ENCODE results near the gene B3GAT1. TPM values are rescaled to one million over a fixed set of nuclear protein-coding genes. Genes with fewer than 3 reads are reported as not detected.

The B3GAT1 gene
- total and polyA plus RNA-seq, 2 of the 13 experiments (the other 11 are each of a cell fraction or from before 2014, with no cell fraction given) = not detected

DNA sequence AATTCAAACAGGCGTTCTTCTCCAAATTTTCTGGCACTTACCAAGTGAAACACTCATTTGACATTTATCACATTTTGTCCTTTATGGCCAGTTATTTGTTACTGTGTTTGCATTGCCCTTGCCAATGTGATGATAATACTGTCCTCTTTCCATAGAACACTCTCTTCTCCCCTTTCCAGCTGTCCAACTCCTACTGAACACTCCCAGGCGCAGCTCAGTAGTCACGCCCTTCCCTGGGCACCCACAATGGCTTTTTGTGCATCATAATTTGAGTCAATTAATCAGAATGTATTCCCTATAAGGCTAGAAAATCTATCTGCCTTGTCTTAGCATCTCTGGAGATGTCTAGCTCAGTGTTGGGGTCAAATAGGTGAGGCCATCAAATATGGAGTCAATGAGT, 21.2 kb upstream of the B3GAT1 start (continued):
- TF ChIP-seq ZBTB20 (CRISPR knock-in tag; IDR thresholded peaks at IDR 0.05; ENCODE audit: borderline replicate concordance, low read depth) (no peak), MEIS1 (CRISPR knock-in tag; IDR thresholded peaks at IDR 0.05; ENCODE audit: borderline replicate concordance) (no peak), HOXD1 (CRISPR knock-in tag; IDR thresholded peaks at IDR 0.05) (no peak), KDM6A (CRISPR knock-in tag; IDR thresholded peaks at IDR 0.05; ENCODE audit: low read depth) (no peak), RBFOX2 (IDR thresholded peaks at IDR 0.05; ENCODE audit: low read depth, low read length) (no peak)
- TF ChIP-seq, protein P1, sequence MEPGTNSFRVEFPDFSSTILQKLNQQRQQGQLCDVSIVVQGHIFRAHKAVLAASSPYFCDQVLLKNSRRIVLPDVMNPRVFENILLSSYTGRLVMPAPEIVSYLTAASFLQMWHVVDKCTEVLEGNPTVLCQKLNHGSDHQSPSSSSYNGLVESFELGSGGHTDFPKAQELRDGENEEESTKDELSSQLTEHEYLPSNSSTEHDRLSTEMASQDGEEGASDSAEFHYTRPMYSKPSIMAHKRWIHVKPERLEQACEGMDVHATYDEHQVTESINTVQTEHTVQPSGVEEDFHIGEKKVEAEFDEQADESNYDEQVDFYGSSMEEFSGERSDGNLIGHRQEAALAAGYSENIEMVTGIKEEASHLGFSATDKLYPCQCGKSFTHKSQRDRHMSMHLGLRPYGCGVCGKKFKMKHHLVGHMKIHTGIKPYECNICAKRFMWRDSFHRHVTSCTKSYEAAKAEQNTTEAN (CRISPR knock-in tag; conservative IDR thresholded peaks at IDR 0.05) = no peak
- TF ChIP-seq, protein P2, sequence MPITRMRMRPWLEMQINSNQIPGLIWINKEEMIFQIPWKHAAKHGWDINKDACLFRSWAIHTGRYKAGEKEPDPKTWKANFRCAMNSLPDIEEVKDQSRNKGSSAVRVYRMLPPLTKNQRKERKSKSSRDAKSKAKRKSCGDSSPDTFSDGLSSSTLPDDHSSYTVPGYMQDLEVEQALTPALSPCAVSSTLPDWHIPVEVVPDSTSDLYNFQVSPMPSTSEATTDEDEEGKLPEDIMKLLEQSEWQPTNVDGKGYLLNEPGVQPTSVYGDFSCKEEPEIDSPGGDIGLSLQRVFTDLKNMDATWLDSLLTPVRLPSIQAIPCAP (CRISPR knock-in tag; IDR thresholded peaks at IDR 0.05; ENCODE audit: low read depth) = no peak
- TF ChIP-seq, protein P3, sequence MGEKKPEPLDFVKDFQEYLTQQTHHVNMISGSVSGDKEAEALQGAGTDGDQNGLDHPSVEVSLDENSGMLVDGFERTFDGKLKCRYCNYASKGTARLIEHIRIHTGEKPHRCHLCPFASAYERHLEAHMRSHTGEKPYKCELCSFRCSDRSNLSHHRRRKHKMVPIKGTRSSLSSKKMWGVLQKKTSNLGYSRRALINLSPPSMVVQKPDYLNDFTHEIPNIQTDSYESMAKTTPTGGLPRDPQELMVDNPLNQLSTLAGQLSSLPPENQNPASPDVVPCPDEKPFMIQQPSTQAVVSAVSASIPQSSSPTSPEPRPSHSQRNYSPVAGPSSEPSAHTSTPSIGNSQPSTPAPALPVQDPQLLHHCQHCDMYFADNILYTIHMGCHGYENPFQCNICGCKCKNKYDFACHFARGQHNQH (CRISPR knock-in tag; IDR thresholded peaks at IDR 0.05) = no peak

DNA sequence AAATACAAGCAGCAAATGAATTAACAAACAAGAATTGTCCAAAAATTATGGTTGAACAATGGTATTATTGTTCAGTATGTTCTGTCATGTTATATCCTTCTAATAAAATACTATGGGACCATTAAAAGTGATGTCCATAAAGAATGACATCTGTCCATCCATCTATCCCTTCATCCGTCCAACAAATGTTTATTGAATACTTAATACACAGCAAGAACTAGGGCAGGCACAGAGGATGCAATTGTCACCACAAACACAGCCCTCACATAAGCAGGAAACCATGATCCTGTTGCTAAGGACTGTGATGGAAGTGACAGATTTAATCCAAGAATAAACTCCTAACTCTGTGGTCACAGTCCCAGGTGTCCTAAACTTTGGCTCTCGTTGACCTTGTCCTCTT, 20.7 kb upstream of the B3GAT1 start:
- BruUV-seq (replicated peaks) = no TSS peak
- H2AFZ ChIP-seq (ENCODE audit: low read length) = no peak overlapping the region
- DNase-seq (ENCODE audit: low spot score) (no peak), FAIRE-seq (no peak), ATAC-seq (no peak)
- H3K9ac ChIP-seq (ENCODE audit: insufficient read depth, low read depth, low read length) = no peak overlapping the region
- peaks cover 0 to 33% of the 10 kb centered on the region in 2 experiments; a peak in 3 of 5 replicates for H3K27me3 ChIP-seq (ENCODE audit: control insufficient read depth in 1 of 2, insufficient read depth in 2 of 2, low read length in 2 of 2)
- H3K4me2 ChIP-seq (ENCODE audit: low read depth, low read length) = no peak overlapping the region
- H3K4me1 ChIP-seq (ENCODE audit: insufficient read depth, low read length) = no peaks in the 10 kb centered on the region
- WGBS (ENCODE audit: low lambda C conversion rate) = 0% methylated on average over 2 of the region's 2 CpGs
- CTCF ChIA-PET (ENCODE audit: low intra/inter-chr PET ratio, low total read pairs) = no interaction called here
- POLR2A ChIA-PET = no interaction called here
- intact Hi-C loops (cut with micrococcal nuclease; ENCODE audit: unreplicated experiment) (no loop called here), in situ Hi-C loops (cut with HindIII; ENCODE audit: extremely low pct_ligation_motif_present, low pct_unique_long_range_greater_than_20kb) (no loop called here)
- no peaks in the 10 kb centered on the region for H3K36me3 ChIP-seq (replicated peaks in 1 of 2; ENCODE audit: control insufficient read depth in 1 of 2, insufficient read depth in 2 of 2, low read length in 2 of 2)
- H3K79me2 ChIP-seq (ENCODE audit: insufficient read depth, low read length) = no peaks in the 10 kb centered on the region
- TF ChIP-seq ZNF235 (CRISPR knock-in tag; IDR thresholded peaks at IDR 0.05; ENCODE audit: borderline replicate concordance) (no peak), RFX3 (CRISPR knock-in tag; IDR thresholded peaks at IDR 0.05) (no peak)
- H3K4me3 ChIP-seq (replicated peaks in 1 of 3; ENCODE audit: insufficient read depth in 1 of 3, low read depth in 2 of 3, low read length in 3 of 3) = no peak overlapping the region
- no peak overlapping the region for H3K27ac ChIP-seq (ENCODE audit: extremely low read length, insufficient read depth, low read length)
- no peaks in the 10 kb centered on the region for H3K9me3 ChIP-seq (ENCODE audit: low read length)
- H4K20me1 ChIP-seq (ENCODE audit: insufficient read depth, low read length) = no peaks in the 10 kb centered on the region
